BJ (cell line): ENCODE measurements around the gene FAM236A. TPM values are rescaled to one million over a fixed set of nuclear protein-coding genes. Genes with fewer than 3 reads are reported as not detected.
"Not testable (repeated sequence)": the region's sequence is repeated elsewhere in the genome, so short reads cannot be mapped to it uniquely, and the experiment has no call there.

Experiments used
- CTCF ChIA-PET: fragments of 350-600 bp; formaldehyde crosslinking; extraction: SDS; loops from one replicate; lab custom pipeline; 2021; ENCODE audit warnings: antibody characterized with exemption, inconsistent platforms; lab: Yijun Ruan, JAX
- POLR2A ChIA-PET: fragments of 300-600 bp; sonication (Branson Sonifier 250); formaldehyde crosslinking; extraction: SDS; loops from one replicate; lab custom pipeline; 2021; ENCODE audit warnings: antibody characterized with exemption; lab: Charles Lee
- DNase-seq: peaks from one replicate; pipeline ENCODE4 v3.0.0-alpha.2; 2011; ENCODE audit warnings: low read depth
- H3K27me3 ChIP-seq: 2 replicates; pipeline ENCODE4 v1.6.0; 2011; ENCODE audit warnings: low read length; ENCODE audit not compliant: control insufficient read depth, insufficient read depth
- H3K36me3 ChIP-seq: 2 replicates; pipeline ENCODE4 v1.5.1; 2011; ENCODE audit warnings: low read length; ENCODE audit not compliant: control insufficient read depth, insufficient read depth
- H3K4me3 ChIP-seq: 2 replicates; pipeline ENCODE4 v1.5.1; 2011; ENCODE audit warnings: low read depth, mild to moderate bottlenecking, control low read depth, low read length
- polyA minus RNA-seq: library from RNA; depleted of rRNA, polyadenylated mRNA; stranded (reverse); fragments of >200 nt; gene quantifications from 2 replicates; pipeline ENCODE4 v1.2.3, GENCODE V29; 2011; rRNA and poly(A)+ RNA removed
- polyA plus RNA-seq: library from polyadenylated mRNA; depleted of rRNA; stranded (reverse); fragments of >200 nt; gene quantifications from 2 replicates; pipeline ENCODE4 v1.2.3, GENCODE V29; 2011; rRNA removed

FAM236A gene
- polyA plus RNA-seq = not detected in 2 replicates
- polyA minus RNA-seq = not detected in 2 replicates

DNA sequence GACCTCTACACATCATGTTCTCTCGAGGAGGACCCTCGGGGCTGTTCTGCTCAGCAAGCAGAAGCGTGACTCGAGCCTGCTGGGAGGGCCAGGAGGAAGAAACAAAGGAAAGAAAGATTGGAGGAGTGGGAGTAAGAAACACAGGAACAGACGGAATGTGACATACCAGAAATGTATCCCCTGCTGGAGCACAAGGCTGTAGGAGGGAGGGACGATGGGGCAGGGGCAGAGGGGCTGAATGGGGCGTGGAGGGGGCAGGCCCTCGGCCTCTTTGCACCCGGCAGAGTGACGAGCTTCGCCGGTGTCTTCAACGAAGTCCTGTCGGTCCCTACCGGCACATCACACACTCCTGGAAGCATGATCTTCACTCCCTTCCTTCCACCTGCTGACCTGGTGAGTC is at the start of gene FAM236A:
Gene FAM236A (plus strand): TSS at position 301 of the 400 bp plus-strand sequence. CDS start 57 bp downstream, at position 358.
- H3K36me3 ChIP-seq, DNase-seq, H3K4me3 ChIP-seq, POLR2A ChIA-PET, H3K27me3 ChIP-seq, CTCF ChIA-PET: not testable (repeated sequence)

DNA sequence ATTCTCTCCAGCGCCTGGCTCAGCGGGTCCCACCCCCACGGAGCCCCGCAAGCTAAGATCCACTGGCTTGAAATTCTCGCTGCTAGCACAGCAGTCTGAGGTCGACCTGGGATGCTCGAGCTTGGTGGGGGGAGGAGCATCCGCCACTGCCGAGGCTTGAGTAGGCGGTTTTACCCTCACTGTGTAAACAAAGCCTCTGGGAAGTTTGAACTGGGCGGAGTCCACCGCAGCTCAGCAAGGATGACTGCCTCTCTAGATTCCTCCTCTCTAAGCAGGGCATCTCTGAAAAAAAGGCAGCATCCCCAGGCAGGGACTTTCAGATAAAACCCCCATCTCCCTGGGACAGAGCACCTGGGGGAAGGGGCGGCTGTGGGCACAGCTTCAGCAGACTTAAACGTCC is 48.3 kb upstream of the FAM236A start:
- H3K36me3 ChIP-seq, H3K27me3 ChIP-seq, H3K4me3 ChIP-seq, POLR2A ChIA-PET, DNase-seq, CTCF ChIA-PET: not testable (repeated sequence)

DNA sequence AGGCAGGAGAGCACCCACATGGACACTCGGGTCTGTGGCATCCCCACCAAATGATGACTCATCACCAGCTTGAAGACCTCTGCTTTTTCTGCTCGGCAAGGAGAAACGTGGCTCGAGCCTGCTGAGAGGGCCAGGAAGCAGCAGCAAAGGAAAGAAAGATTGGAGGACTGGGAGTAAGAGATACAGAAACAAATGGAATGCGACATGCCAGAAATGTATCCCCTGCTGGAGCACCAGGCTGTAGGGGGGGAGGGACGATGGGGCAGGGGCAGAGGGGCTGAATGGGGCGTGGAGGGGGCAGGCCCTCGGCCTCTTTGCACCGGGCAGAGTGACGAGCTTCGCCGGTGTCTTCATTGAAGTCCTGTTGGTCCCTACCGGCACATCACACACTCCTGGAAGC is 25.7 kb upstream of the FAM236A start, which contains the start of gene FAM236C:
Gene FAM236C (plus strand): TSS at position 301 of the 400 bp plus-strand sequence. CDS start 100 bp downstream, outside the sequence.
- H3K36me3 ChIP-seq, DNase-seq, POLR2A ChIA-PET, H3K4me3 ChIP-seq, CTCF ChIA-PET, H3K27me3 ChIP-seq: not testable (repeated sequence)

DNA sequence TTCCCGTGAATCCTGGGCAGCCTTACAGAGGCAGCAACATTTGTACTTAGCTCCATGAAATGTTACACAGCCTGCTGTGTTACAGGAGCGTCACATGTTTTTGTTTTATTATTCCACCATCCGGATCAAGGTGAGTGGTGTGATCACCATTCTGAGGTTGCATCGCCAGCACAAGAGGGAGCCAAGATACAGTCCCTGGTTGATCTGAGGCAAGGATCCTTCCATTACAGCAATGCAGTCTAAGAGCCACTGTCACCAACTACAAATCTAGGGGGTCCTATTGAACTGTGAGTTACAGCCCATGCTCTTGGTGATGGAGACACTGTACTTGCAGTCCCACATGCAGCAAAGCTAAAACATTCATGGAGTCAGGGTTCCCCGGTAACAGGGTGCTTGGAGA is 21.9 kb upstream of the FAM236A start:
- CTCF ChIA-PET, POLR2A ChIA-PET, DNase-seq, H3K4me3 ChIP-seq, H3K36me3 ChIP-seq, H3K27me3 ChIP-seq: not testable (repeated sequence)

DNA sequence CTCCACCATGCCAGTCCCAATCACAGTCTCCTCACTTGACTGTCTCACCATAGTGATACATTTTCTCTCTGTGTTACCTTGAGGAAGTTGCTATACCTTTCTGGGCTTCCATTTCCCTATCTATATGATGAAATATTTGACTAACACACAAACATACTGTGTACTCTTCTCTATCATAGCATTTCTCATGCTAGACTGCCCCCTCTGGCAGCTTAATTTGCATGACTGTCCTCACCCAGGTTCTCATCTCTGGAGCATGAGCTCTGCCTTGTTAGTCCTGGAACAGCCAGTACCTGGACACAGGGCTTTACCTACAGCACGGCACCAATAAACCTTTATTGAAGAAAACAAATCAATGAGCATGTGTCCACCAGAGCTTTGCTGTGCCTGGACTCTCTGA is 5.7 kb upstream of the FAM236A start:
- H3K36me3 ChIP-seq, POLR2A ChIA-PET, H3K4me3 ChIP-seq, CTCF ChIA-PET, DNase-seq, H3K27me3 ChIP-seq: not testable (repeated sequence)

DNA sequence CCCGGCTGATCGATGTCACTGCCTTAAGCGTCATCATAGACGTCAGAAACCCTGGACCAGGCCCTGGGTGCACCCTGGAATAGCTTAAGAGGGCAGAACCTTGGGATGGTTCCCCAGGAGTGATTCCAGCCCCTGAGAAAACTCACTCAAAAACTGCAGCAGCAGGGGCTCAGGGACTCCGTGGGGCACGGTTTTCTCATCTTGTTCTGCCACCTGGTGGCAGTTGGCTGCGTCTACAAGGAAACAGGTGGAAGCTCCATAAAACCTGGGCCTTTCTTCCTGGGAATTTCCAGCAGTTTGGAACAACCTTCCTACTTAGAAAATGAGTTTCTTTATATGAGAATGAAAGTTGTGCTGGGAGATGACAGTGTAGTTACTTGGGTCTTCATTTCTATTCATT is 1.6 kb upstream of the FAM236A start:
- DNase-seq, H3K27me3 ChIP-seq, POLR2A ChIA-PET, CTCF ChIA-PET, H3K4me3 ChIP-seq, H3K36me3 ChIP-seq: not testable (repeated sequence)

DNA sequence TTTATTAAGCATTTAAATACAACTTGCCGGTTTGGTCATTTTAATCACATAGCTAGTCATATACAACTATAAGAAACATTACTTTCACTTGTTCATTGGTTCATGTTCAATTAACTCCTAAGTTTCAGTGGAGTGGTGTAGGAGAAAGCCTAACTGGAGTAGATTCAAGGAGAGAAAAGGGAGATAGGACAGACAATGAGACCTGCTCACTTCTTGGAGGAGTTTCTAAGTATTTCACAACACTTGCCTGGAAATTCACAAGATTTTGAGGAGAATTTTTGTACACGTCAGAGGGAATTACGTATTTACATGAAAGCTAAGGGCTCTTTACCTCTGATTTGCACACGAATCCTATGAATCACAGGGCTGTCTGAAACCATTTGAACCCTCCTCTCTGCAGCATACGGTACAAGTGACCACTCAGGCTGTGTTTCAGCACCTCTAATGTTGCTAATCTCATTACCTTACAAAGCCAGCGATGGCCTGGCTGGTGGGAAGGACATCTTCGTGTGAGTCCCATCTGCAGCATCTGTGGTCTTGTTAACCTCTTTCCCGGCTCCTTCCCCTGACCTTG is 1.0 kb upstream of the FAM236A start:
- H3K36me3 ChIP-seq, H3K27me3 ChIP-seq, H3K4me3 ChIP-seq, POLR2A ChIA-PET, DNase-seq, CTCF ChIA-PET: not testable (repeated sequence)

DNA sequence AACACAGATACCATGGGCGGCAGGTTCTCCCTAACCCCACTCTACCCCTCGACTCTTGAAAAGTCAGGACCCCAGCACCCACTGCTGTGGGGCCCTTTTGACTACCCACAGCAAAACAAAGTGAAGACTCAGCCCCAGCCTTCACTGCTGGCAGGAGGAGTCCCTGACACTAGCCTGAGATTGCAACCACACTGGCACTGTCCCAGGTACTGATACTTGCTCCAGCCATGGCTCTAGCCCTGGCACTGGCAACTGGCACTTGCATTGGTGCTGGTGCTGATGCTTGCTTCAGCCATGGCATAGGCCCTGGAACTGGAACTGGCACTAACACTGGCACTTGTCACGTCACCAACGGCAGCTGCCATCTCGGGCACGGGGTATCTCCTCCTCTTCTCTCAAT is 4.3 kb downstream of the FAM236A start:
- H3K36me3 ChIP-seq, POLR2A ChIA-PET, CTCF ChIA-PET, DNase-seq, H3K4me3 ChIP-seq, H3K27me3 ChIP-seq: not testable (repeated sequence)

DNA sequence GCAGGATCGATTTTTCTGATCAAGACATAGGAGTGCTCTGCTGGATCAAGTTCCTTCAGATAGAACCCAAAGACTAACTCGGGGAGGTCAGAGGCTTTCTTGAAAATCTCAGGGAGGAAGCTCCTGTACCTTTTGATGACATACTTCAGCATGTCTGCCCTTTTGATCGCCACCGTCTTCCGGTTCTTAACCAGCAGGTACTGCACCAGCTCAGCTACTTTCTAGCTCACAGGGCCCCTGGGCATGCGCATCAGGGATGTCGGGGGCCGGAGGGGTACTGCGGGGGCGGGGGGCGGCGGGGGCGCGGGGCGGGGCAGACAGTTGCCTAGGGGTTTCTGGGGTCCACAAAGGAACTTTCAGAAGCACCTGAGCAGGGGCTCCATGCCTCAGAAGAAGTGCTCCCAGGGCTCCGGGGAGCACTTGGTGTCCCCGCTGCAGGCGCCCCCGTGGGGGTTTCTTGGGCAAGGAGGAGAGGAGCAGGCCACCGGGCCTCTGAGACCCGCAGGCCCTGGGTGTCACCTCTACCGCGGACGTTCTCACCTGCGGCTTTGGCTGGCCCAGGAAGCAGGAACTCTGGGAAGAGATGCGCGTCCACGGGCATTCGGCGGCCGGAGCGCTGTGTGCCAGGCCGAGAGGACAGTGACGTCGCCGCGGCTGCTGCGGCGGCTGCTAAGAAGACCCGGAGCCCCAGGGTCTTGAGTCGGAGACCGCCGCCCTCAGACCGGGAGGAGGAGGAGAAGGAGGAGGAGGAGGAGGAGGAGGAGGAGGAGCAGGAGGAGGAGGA is 5.2 kb downstream of the FAM236A start:
- DNase-seq, CTCF ChIA-PET, POLR2A ChIA-PET, H3K4me3 ChIP-seq, H3K27me3 ChIP-seq, H3K36me3 ChIP-seq: not testable (repeated sequence)

DNA sequence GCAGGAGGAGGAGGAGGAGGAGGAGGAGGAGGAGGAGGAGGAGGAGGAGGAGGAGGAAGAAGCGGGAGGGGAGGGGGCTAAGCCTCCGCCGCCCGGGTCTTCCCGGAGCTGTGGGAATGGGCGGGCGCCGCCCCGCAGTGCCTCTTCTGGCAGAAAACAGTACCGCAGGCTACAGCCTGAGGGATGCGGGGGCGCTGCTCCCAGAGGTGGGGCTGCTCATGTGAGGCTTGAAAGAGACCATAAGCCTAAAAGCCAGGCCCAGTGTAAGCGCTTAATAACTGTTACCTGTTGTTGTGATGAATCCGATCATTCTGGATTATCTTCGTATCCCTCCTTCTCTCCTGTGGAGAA is 5.8 kb downstream of the FAM236A start, which contains the start of gene DMRTC1:
Gene DMRTC1 (minus strand): TSS at position 19 of the 351 bp plus-strand sequence. CDS start 68,143 bp downstream, outside the sequence.
- DNase-seq, POLR2A ChIA-PET: not testable (repeated sequence)

DNA sequence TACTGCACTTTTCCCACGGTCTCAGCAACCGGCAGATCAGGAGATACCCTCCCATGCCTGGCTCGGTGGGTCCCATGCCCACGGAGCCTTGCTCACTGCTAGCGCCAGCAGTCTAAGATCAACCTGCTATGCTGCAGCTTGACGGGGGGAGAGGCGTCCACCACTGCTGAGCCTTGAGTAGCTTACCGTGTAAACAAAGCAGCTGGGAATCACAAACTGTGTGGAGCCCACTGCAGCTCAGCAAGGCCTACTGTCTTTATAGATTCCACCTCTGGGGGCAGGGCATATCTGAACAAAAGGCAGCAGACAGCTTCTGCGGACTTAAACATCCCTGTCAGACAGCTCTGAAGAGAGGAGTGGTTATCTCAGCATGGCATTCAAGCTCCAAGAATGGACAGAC is 22.0 kb downstream of the FAM236A start:
- CTCF ChIA-PET, H3K27me3 ChIP-seq, H3K4me3 ChIP-seq, POLR2A ChIA-PET, H3K36me3 ChIP-seq, DNase-seq: not testable (repeated sequence)

More for the DNA sequence above, 5.8 kb downstream of the FAM236A start, which contains the start of gene DMRTC1:
- H3K27me3 ChIP-seq, CTCF ChIA-PET, H3K4me3 ChIP-seq, H3K36me3 ChIP-seq: not testable (repeated sequence)

DNA sequence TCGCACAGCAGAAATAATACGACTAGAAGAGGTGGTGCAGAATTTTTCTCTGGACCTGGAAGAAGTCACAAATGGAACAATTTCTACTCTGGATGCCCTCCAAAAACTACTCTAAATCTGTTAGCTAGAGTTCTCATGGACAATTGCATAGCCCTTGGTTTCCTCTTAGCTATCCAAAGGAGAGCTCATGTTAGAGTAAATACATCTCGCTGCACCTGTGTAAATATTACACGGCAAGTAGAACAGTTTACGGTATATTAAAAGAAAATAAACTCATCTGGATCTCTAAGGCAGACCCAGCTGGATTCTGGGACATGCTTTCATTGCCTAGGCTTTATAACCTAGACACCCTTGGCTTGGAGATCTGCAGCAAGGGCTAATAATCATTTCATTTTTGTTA is 33.9 kb downstream of the FAM236A start:
- POLR2A ChIA-PET, DNase-seq: not testable (repeated sequence)

DNA sequence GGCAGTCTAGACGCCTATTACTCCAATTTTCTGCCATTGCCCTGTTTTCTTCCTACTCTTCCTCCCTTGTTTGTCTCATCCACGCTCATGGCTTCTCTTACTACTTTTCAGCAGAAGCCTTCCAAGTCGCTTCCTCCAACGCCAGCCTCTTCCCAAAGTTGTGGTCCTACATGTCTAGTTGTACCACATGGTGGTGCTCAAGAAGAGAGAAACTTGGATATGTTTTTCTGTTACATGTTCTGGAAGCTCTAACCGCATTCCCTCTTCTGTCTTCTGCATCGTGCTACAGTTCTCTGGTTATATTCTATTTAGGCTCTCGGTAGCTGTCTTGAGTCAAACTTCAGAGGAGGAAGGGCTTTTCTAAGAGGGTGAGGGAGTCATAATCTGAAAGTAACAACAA is 36.9 kb downstream of the FAM236A start:
- H3K36me3 ChIP-seq, CTCF ChIA-PET, POLR2A ChIA-PET, H3K27me3 ChIP-seq, DNase-seq, H3K4me3 ChIP-seq: not testable (repeated sequence)

More for the DNA sequence above, 33.9 kb downstream of the FAM236A start:
- H3K36me3 ChIP-seq, CTCF ChIA-PET, H3K27me3 ChIP-seq, H3K4me3 ChIP-seq: not testable (repeated sequence)
